GM12892 (cell line): Measurements from ENCODE around the gene DTNBP1.

Experiments
- POLR2A ChIP-seq: IDR thresholded peaks from 2 replicates; pipeline ENCODE4 v1.6.1; 2011; ENCODE audit warnings: low read depth, low read length, control low read depth
- POLR2AphosphoS5 ChIP-seq: IDR thresholded peaks from 2 replicates; pipeline ENCODE4 v1.6.1; 2011; ENCODE audit warnings: low read depth, low read length, control low read depth
- TAF1 ChIP-seq: IDR thresholded peaks from 2 replicates; pipeline ENCODE4 v1.6.1; 2011; ENCODE audit warnings: low read depth, mild to moderate bottlenecking, control low read depth, low read length, borderline replicate concordance

DNA sequence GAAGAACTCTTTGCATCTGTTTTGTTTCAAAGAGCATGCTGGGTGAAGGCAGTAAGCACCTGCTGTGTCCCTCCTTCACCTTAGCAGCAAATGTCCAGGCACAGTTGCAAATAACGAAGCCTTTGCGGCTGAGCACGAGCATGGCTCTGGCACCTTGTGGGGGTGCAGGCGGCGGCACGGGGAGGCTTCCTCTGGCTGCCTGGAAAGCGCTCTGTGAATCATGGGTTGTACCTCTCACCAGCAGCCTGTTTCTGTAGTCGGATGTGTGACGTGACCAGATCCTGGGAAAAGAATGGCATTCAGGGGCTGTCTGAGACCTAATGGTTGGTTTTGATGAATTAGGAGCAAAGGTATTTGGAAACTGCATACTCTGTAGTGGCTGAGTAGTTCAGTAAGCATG is 144.8 kb downstream of the DTNBP1 start:
- TF ChIP-seq POLR2A (no peak), TAF1 (no peak), POLR2AphosphoS5 (no peak)
